HG02759 (cell line): ENCODE measurements around the gene RASGRP3.
"Not testable (repeated sequence)": the region's sequence is repeated elsewhere in the genome, so short reads cannot be mapped to it uniquely, and the experiment has no call there.

Experiments
- ATAC-seq: cut with Tn5 transposase; IDR thresholded peaks from one replicate; pipeline ENCODE4 v1.9.1; 2021; ENCODE audit warnings: mild to moderate bottlenecking, moderate library complexity; ENCODE audit not compliant: unreplicated experiment

RASGRP3 gene

GRCh38 chr2:33453905-33454479 lies 22.5 kb upstream of the RASGRP3 start:
- ATAC-seq, result no peak

- ATAC-seq, result peak; percentile 96
Measured at GRCh38 chr2:33457556-33458247, 18.7 kb upstream of the RASGRP3 start.

GRCh38 chr2:33458248-33458819 lies 18.1 kb upstream of the RASGRP3 start:
- ATAC-seq, result no peak

GRCh38 chr2:33459745-33460144 lies 16.7 kb upstream of the RASGRP3 start:
- no peak for ATAC-seq

- not testable (repeated sequence) for ATAC-seq
Measured at GRCh38 chr2:33462512-33462911, 13.9 kb upstream of the RASGRP3 start.

- ATAC-seq, result no peak
Measured at GRCh38 chr2:33467413-33467812, 9.0 kb upstream of the RASGRP3 start.

- no peak for ATAC-seq
Measured at GRCh38 chr2:33469238-33469637, 7.2 kb upstream of the RASGRP3 start.

- ATAC-seq, result peak; percentile 41
Measured at GRCh38 chr2:33475224-33476130, 972 bp upstream of the RASGRP3 start.

- no peak for ATAC-seq
Measured at GRCh38 chr2:33476793-33477190, 343 bp downstream of the RASGRP3 start.

- ATAC-seq, result peak; percentile 32
Measured at GRCh38 chr2:33477473-33478468, 1.3 kb downstream of the RASGRP3 start.

- ATAC-seq, result peak; percentile 7
Measured at GRCh38 chr2:33478968-33479731, 2.7 kb downstream of the RASGRP3 start.

GRCh38 chr2:33482518-33482917 lies 6.1 kb downstream of the RASGRP3 start:
- no peak for ATAC-seq

- ATAC-seq, result peak; percentile 32
Measured at GRCh38 chr2:33484042-33484621, 7.7 kb downstream of the RASGRP3 start.

- ATAC-seq, result no peak
Measured at GRCh38 chr2:33485051-33485450, 8.6 kb downstream of the RASGRP3 start.

GRCh38 chr2:33486544-33486943 lies 10.1 kb downstream of the RASGRP3 start:
- ATAC-seq, result no peak

- peak; percentile 42 for ATAC-seq
Measured at GRCh38 chr2:33488178-33488690, 11.8 kb downstream of the RASGRP3 start.

GRCh38 chr2:33488715-33489540 lies 12.5 kb downstream of the RASGRP3 start:
- ATAC-seq, result peak; percentile 44
